ENCODE measurements around the gene SWI5. TPM values are rescaled to one million over a fixed set of nuclear protein-coding genes. Genes with fewer than 3 reads are reported as not detected.

Gene SWI5
- polyA plus RNA-seq, 2 donors: 16.9 to 32.7 TPM

GRCh38 chr9:128292009-128292408 is 15.9 kb downstream of the SWI5 start:
- whole genome bisulfite sequencing, 2 donors: 83 to 92% methylated on average over 3 of the region's 3 CpGs
- H3K27ac ChIP-seq (ENCODE audit: low read depth in 2 of 2, low read length in 1 of 2): no peak overlapping the region
- H3K4me3 ChIP-seq (ENCODE audit: low read depth in 1 of 2, low read length in 2 of 2): no peak overlapping the region
- no peaks in the 10 kb centered on the region for H3K9me3 ChIP-seq (ENCODE audit: control insufficient read depth in 2 of 2, insufficient read depth in 1 of 2, low read depth in 1 of 2, low read length in 1 of 2)
- H3K27me3 ChIP-seq (ENCODE audit: control insufficient read depth in 1 of 2, insufficient read depth in 2 of 2, low read length in 2 of 2): no peaks in the 10 kb centered on the region
- H3K4me1 ChIP-seq (ENCODE audit: control insufficient read depth in 2 of 2, insufficient read depth in 2 of 2, low read length in 1 of 2): no peaks in the 10 kb centered on the region
- peaks cover 4 to 7% of the 10 kb centered on the region in 2 donors for H3K36me3 ChIP-seq (ENCODE audit: control insufficient read depth in 2 of 2, insufficient read depth in 2 of 2, low read length in 1 of 2)

- Histone ChIP-seq H3K4me3 (ENCODE audit: low read depth in 1 of 2, low read length in 2 of 2) (no peak overlapping the region), H3K27ac (ENCODE audit: low read depth in 2 of 2, low read length in 1 of 2) (no peak overlapping the region), H3K27me3 (ENCODE audit: control insufficient read depth in 1 of 2, insufficient read depth in 2 of 2, low read length in 2 of 2) (no peaks in the 10 kb centered on the region), H3K36me3 (ENCODE audit: control insufficient read depth in 2 of 2, insufficient read depth in 2 of 2, low read length in 1 of 2) (peaks cover 2 to 5% of the 10 kb centered on the region in 2 donors), H3K9me3 (ENCODE audit: control insufficient read depth in 2 of 2, insufficient read depth in 1 of 2, low read depth in 1 of 2, low read length in 1 of 2) (no peaks in the 10 kb centered on the region), H3K4me1 (ENCODE audit: control insufficient read depth in 2 of 2, insufficient read depth in 2 of 2, low read length in 1 of 2) (no peaks in the 10 kb centered on the region)
- 89 to 93% methylated on average over 4 of the region's 4 CpGs for WGBS, 2 donors
These were observed 17.0 kb downstream of the SWI5 start for GRCh38 chr9:128293091-128293490.

DNA sequence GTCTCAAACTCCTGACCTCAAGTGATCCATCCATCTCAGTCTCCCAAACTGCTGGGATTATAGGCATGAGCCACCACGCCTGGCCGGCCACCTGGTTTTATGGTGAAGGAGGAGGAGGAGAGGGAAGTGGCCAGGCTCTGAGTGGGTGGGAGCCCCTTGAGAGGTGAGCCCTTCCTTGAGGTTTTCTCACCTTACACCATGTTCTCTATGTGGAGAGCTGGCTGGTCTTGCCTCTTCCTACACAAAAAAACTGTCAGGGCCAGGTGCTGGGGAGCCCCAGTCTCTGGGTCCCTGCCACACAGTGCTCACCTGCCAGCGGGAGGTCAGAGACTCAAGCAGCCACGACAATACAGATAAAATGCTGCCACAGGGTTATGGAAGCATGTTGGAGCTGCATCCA is 18.1 kb downstream of the SWI5 start:
- Histone ChIP-seq H3K4me1 (ENCODE audit: control insufficient read depth in 2 of 2, insufficient read depth in 2 of 2, low read length in 1 of 2) (no peaks in the 10 kb centered on the region), H3K27me3 (ENCODE audit: control insufficient read depth in 1 of 2, insufficient read depth in 2 of 2, low read length in 2 of 2) (no peaks in the 10 kb centered on the region), H3K4me3 (ENCODE audit: low read depth in 1 of 2, low read length in 2 of 2) (no peak overlapping the region), H3K27ac (ENCODE audit: low read depth in 2 of 2, low read length in 1 of 2) (no peak overlapping the region), H3K36me3 (ENCODE audit: control insufficient read depth in 2 of 2, insufficient read depth in 2 of 2, low read length in 1 of 2) (no peaks in the 10 kb centered on the region), H3K9me3 (ENCODE audit: control insufficient read depth in 2 of 2, insufficient read depth in 1 of 2, low read depth in 1 of 2, low read length in 1 of 2) (no peaks in the 10 kb centered on the region)
- WGBS, 2 donors: 81 to 83% methylated on average over 4 of the region's 4 CpGs

DNA sequence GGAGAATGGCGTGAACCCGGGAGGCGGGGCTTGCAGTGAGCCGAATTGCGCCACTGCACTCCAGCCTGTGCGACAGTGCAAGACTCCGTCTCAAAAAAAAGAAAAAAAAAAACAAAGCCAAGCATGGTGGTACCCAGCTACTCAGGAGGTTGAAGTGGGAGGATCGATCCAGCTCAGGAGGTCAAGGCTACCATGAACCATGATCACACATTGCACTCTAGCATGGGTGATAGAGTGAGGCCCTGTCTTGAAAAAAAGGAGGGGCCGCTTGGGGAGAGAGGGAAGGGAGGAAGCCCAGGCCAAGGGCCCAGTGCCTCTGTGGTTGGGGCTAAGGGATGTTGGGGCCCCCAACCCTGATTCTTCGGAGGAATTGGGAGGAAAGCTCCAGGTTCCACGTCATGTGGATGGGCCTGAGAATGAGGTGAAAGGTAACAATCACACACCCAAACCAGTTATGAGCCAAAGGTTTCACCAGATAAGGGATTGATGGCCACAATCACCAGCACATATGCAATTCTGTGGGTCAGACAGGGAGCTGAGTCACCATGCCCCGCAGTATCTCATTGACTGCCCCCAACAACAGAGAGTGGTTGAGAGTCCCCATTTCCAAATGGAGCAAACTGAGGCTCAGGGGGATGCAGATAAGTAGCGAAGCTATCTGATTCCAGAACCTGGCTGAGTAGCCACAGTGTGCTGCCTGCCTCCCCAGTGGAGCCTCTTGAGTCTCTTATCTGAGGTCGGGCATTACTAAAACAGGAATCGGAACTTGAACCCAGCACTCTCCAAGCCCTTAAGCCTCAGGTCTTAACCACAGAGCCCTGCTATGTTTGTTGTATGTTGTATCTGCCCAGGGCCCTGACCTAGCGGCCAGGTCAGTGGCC is 20.5 kb downstream of the SWI5 start:
- H3K27ac ChIP-seq (ENCODE audit: low read depth in 2 of 2, low read length in 1 of 2): peak overlapping the region in 1 of 2 donors; percentile 30

GRCh38 chr9:128297221-128297773 is 21.2 kb downstream of the SWI5 start:
- no peaks in the 10 kb centered on the region for H3K27me3 ChIP-seq (ENCODE audit: control insufficient read depth in 1 of 2, insufficient read depth in 2 of 2, low read length in 2 of 2)
- 77 to 88% methylated on average over 2 of the region's 2 CpGs for WGBS, 2 donors

More for the DNA sequence above, 20.5 kb downstream of the SWI5 start:
- Histone ChIP-seq H3K27me3 (ENCODE audit: control insufficient read depth in 1 of 2, insufficient read depth in 2 of 2, low read length in 2 of 2) (no peaks in the 10 kb centered on the region), H3K36me3 (ENCODE audit: control insufficient read depth in 2 of 2, insufficient read depth in 2 of 2, low read length in 1 of 2) (no peaks in the 10 kb centered on the region), H3K9me3 (ENCODE audit: control insufficient read depth in 2 of 2, insufficient read depth in 1 of 2, low read depth in 1 of 2, low read length in 1 of 2) (no peaks in the 10 kb centered on the region), H3K4me1 (ENCODE audit: control insufficient read depth in 2 of 2, insufficient read depth in 2 of 2, low read length in 1 of 2) (no peaks in the 10 kb centered on the region), H3K4me3 (ENCODE audit: low read depth in 1 of 2, low read length in 2 of 2) (no peak overlapping the region)
- 86 to 91% methylated on average over 16 of the region's 16 CpGs for WGBS, 2 donors

DNA sequence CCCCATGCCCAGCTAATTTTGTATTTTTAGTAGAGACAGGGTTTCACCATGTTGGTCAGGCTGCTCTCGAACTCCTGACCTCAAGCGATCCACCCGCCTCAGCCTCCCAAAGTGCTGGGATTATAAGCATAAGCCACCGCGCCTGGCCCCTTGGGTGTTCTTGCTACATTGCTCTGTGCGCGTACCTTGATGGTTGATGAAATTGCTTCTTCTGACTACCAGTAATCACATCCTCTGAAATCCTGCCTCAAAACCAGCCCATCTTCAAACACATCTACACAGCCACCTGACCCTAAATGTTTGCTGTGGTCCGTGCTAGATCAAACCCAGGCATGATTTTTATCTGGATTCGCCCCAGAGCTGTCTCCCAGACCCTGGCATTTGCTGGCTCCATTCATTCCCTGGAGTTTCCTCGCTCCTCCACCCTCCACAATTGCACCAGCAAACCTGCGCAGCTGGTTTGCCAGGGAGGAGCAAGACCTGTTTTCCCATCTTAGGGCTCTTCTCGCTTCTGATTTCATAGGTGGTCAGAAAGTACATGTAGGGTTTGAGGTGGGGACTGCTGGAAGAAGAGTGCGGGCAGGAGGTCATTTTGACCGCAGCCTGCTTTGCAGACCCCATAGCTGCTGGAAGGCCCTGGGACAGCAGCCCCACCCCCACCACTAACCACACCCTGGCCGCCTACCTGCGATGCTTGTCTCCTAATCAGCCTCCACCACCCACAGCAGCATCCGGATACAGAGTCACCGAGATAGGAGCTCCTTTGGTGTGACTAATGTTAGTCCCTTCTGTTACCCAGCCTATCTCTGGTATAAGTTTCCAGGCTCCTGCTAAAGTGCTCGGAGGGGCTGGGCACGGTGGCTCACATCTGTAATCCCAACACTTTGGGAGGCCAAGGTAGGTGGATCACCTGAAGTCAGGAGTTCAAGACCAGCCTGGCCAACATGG is 22.7 kb downstream of the SWI5 start:
- Histone ChIP-seq H3K36me3 (ENCODE audit: control insufficient read depth in 2 of 2, insufficient read depth in 2 of 2, low read length in 1 of 2) (no peaks in the 10 kb centered on the region), H3K27me3 (ENCODE audit: control insufficient read depth in 1 of 2, insufficient read depth in 2 of 2, low read length in 2 of 2) (no peaks in the 10 kb centered on the region), H3K27ac (ENCODE audit: low read depth in 2 of 2, low read length in 1 of 2) (peak overlapping the region; percentile 57 to 95), H3K9me3 (ENCODE audit: control insufficient read depth in 2 of 2, insufficient read depth in 1 of 2, low read depth in 1 of 2, low read length in 1 of 2) (no peaks in the 10 kb centered on the region), H3K4me3 (ENCODE audit: low read depth in 1 of 2, low read length in 2 of 2) (no peak overlapping the region), H3K4me1 (ENCODE audit: control insufficient read depth in 2 of 2, insufficient read depth in 2 of 2, low read length in 1 of 2) (no peaks in the 10 kb centered on the region)
- WGBS, 2 donors: 61 to 68% methylated on average over 20 of the region's 20 CpGs

More at GRCh38 chr9:128297221-128297773, 21.2 kb downstream of the SWI5 start:
- Histone ChIP-seq H3K9me3 (ENCODE audit: control insufficient read depth in 2 of 2, insufficient read depth in 1 of 2, low read depth in 1 of 2, low read length in 1 of 2) (no peaks in the 10 kb centered on the region), H3K27ac (ENCODE audit: low read depth in 2 of 2, low read length in 1 of 2) (no peak overlapping the region), H3K4me3 (ENCODE audit: low read depth in 1 of 2, low read length in 2 of 2) (no peak overlapping the region), H3K4me1 (ENCODE audit: control insufficient read depth in 2 of 2, insufficient read depth in 2 of 2, low read length in 1 of 2) (no peaks in the 10 kb centered on the region), H3K36me3 (ENCODE audit: control insufficient read depth in 2 of 2, insufficient read depth in 2 of 2, low read length in 1 of 2) (no peaks in the 10 kb centered on the region)

- H3K4me3 ChIP-seq (ENCODE audit: low read depth in 1 of 2, low read length in 2 of 2): no peak overlapping the region
- H3K9me3 ChIP-seq (ENCODE audit: control insufficient read depth in 2 of 2, insufficient read depth in 1 of 2, low read depth in 1 of 2, low read length in 1 of 2): no peaks in the 10 kb centered on the region
- peak overlapping the region; percentile 49 to 90 for H3K27ac ChIP-seq (ENCODE audit: low read depth in 2 of 2, low read length in 1 of 2)
- no peaks in the 10 kb centered on the region for H3K27me3 ChIP-seq (ENCODE audit: control insufficient read depth in 1 of 2, insufficient read depth in 2 of 2, low read length in 2 of 2)
- H3K36me3 ChIP-seq (ENCODE audit: control insufficient read depth in 2 of 2, insufficient read depth in 2 of 2, low read length in 1 of 2): peaks cover 1 to 2% of the 10 kb centered on the region in 2 donors
- H3K4me1 ChIP-seq (ENCODE audit: control insufficient read depth in 2 of 2, insufficient read depth in 2 of 2, low read length in 1 of 2): peaks cover 0 to 2% of the 10 kb centered on the region in 2 donors
- 76 to 78% methylated on average over 9 of the region's 9 CpGs for WGBS, 2 donors
These were observed 28.3 kb downstream of the SWI5 start for GRCh38 chr9:128304136-128304970.

GRCh38 chr9:128304971-128305288 is 28.9 kb downstream of the SWI5 start:
- 45 to 60% methylated on average over 5 of the region's 5 CpGs for WGBS, 2 donors
- Histone ChIP-seq H3K9me3 (ENCODE audit: control insufficient read depth in 2 of 2, insufficient read depth in 1 of 2, low read depth in 1 of 2, low read length in 1 of 2) (no peaks in the 10 kb centered on the region), H3K4me3 (ENCODE audit: low read depth in 1 of 2, low read length in 2 of 2) (no peak overlapping the region), H3K27ac (ENCODE audit: low read depth in 2 of 2, low read length in 1 of 2) (peak overlapping the region; percentile 49 to 90), H3K4me1 (ENCODE audit: control insufficient read depth in 2 of 2, insufficient read depth in 2 of 2, low read length in 1 of 2) (peaks cover 0 to 2% of the 10 kb centered on the region in 2 donors), H3K36me3 (ENCODE audit: control insufficient read depth in 2 of 2, insufficient read depth in 2 of 2, low read length in 1 of 2) (peaks cover 7 to 8% of the 10 kb centered on the region in 2 donors), H3K27me3 (ENCODE audit: control insufficient read depth in 1 of 2, insufficient read depth in 2 of 2, low read length in 2 of 2) (no peaks in the 10 kb centered on the region)

GRCh38 chr9:128309551-128309950 is 33.5 kb downstream of the SWI5 start:
- no peaks in the 10 kb centered on the region for H3K27me3 ChIP-seq (ENCODE audit: control insufficient read depth in 1 of 2, insufficient read depth in 2 of 2, low read length in 2 of 2)
- H3K4me1 ChIP-seq (ENCODE audit: control insufficient read depth in 2 of 2, insufficient read depth in 2 of 2, low read length in 1 of 2): peaks cover 0 to 2% of the 10 kb centered on the region in 2 donors
- H3K27ac ChIP-seq (ENCODE audit: low read depth in 2 of 2, low read length in 1 of 2): no peak overlapping the region
- 94 to 95% methylated on average over 16 of the region's 16 CpGs for WGBS, 2 donors
- peaks cover 8 to 29% of the 10 kb centered on the region in 2 donors for H3K36me3 ChIP-seq (ENCODE audit: control insufficient read depth in 2 of 2, insufficient read depth in 2 of 2, low read length in 1 of 2)
- H3K9me3 ChIP-seq (ENCODE audit: control insufficient read depth in 2 of 2, insufficient read depth in 1 of 2, low read depth in 1 of 2, low read length in 1 of 2): no peaks in the 10 kb centered on the region
- no peak overlapping the region for H3K4me3 ChIP-seq (ENCODE audit: low read depth in 1 of 2, low read length in 2 of 2)
